Stimulated activated naive CD8-positive, alpha-beta T cell treated with anti-CD3 and anti-CD28 coated beads, Interleukin-15, amount 100 ng/mL, for 72 hours (primary cell): ENCODE data around the gene ASGR2.
"Not testable (repeated sequence)": the region's sequence is repeated elsewhere in the genome, so short reads cannot be mapped to it uniquely, and the experiment has no call there.

Experiments
- ATAC-seq: fragments of 150-1000 bp; cut with Tn5 transposase; 2 replicates; pipeline ENCODE4 v1.10.0; 2021; ENCODE audit warnings: mild to moderate bottlenecking, moderate library complexity
- DNase-seq, 2 donors: peaks; one replicate each; pipeline ENCODE4 v3.0.0; 2021 to 2022
- H3K27ac Mint-ChIP-seq, 2 donors: one replicate each; pipeline ENCODE4 v1.8.0; 2022; ENCODE audit warnings: mild to moderate bottlenecking in 2 of 2, mixed read lengths in 2 of 2, moderate library complexity in 2 of 2
- H3K27me3 Mint-ChIP-seq: one replicate; pipeline ENCODE4 v1.8.0; 2022; ENCODE audit warnings: mixed read lengths
- H3K4me1 Mint-ChIP-seq: one replicate; pipeline ENCODE4 v1.8.0; 2022; ENCODE audit warnings: mild to moderate bottlenecking, mixed read lengths
- H3K4me3 Mint-ChIP-seq, 2 donors: one replicate each; pipeline ENCODE4 v1.8.0; 2022; ENCODE audit warnings: mild to moderate bottlenecking in 2 of 2, mixed read lengths in 2 of 2, moderate library complexity in 1 of 2
- H3K9me3 Mint-ChIP-seq, 2 donors: one replicate each; pipeline ENCODE4 v1.8.0; 2022; ENCODE audit warnings: mixed read lengths in 2 of 2

ASGR2 gene

DNA sequence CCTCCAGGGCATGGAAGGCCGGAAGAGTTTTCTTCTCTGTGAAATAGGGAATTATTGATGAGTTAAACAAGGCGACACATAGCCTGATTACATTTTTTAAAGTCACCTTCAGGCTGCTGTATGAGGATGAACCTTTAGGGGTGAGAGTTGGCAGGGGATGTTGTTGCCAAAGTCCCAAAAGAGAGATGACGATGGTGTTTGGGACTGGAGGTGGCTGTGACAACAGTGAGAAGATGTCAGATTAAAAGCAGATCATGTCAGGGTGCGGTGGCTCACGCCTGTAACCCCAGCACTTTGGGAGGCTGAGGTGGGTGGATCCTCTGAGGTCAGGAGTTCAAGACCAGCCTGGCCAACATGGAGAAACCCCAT, 16.8 kb upstream of the ASGR2 start:
- peak overlapping the region in 1 of 2 donors; percentile 0 for H3K27ac Mint-ChIP-seq

DNA sequence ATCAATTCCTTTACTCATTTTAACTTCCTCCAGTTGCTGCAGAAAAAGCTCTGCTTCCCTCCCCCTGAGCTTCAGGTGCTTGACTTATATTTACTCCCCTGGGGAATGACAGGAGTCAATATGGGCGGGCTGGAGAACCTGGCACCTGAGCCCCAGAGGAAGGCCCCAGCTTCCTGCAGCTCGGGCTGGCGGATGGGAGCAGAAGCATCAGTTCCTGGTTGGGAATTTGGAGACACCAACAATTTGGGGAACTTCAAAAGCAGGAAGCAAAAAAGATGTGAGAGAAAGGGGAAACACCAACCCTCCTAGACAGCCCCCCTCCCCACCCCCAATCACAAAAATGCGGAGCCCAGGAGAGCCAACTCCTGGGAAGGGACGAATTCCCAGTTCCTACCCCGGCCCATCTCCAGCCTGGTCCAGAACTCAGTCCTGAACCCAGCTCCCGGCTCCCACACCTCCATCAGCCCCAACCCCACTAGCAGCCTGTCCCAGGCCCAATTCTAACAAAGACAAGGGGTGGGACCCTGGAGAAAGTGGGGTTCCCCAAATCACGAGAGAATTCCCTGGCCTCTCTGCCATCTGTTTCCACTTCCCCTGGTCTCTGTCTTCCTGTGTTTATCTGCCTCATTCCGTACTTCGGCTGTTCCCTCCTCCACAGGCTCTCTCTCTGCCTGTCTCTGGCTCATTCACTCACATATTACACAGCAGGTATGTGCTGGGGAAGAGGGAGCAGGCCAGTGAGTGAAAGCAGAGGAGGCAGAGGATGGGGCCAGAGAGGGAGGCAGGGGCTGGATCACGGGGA, 16.2 kb upstream of the ASGR2 start:
- H3K27me3 Mint-ChIP-seq: peaks cover 9% of the 10 kb centered on the region
- H3K4me3 Mint-ChIP-seq: no peak overlapping the region
- peaks cover 27% of the 10 kb centered on the region for H3K4me1 Mint-ChIP-seq
- peak overlapping the region in 1 of 2 donors; percentile 0 for H3K27ac Mint-ChIP-seq
- DNase-seq (no peak), ATAC-seq (no peak)
- no peaks in the 10 kb centered on the region for H3K9me3 Mint-ChIP-seq

More for the DNA sequence above, 16.8 kb upstream of the ASGR2 start:
- H3K4me3 Mint-ChIP-seq: no peak overlapping the region
- no peak for ATAC-seq
- DNase-seq: no peak
- peaks cover 9% of the 10 kb centered on the region for H3K27me3 Mint-ChIP-seq
- H3K4me1 Mint-ChIP-seq: peaks cover 31% of the 10 kb centered on the region
- no peaks in the 10 kb centered on the region for H3K9me3 Mint-ChIP-seq

DNA sequence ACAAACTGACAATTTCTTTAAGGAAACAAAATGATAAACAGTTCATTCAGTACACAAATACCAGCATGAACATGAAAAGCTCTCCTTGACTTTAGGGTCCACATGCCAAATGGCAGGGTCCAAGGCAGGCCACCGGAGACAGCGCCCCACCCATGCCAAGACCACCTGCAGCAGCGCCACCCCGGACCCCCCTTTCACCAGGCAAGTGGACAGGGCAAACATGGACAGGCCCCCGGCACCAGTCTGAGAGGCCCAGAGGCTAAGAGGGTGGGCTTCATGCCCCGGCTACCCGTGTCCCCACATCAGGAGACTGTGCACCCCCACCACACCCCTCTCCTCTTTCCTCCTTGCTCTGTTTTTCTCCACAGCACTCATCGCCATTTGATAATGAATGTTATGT, 14.7 kb upstream of the ASGR2 start:
- Mint-ChIP-seq H3K27ac (no peak overlapping the region), H3K27me3 (peaks cover 9% of the 10 kb centered on the region), H3K4me3 (no peak overlapping the region), H3K9me3 (no peaks in the 10 kb centered on the region), H3K4me1 (peaks cover 23% of the 10 kb centered on the region)
- DNase-seq (no peak), ATAC-seq (no peak)

DNA sequence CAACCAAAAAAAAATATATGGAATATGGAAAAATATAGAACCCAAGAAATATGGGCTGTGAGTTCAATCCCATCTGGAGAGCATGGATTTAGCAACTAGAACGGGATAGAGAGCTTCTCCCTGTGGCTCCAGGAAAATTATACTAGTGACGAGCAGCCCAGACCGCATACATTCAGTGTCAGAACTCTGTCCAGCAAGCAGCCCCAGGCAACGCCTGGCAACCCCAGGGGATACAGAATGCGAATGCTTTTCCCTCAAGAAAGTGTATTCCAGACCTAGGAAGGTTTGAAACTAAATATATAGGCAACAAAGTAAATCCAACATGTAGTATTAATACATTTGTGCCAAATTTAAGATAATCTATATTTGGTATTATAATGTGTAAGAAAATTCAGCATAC, 13.5 kb upstream of the ASGR2 start:
- Mint-ChIP-seq H3K27ac (no peak overlapping the region), H3K4me1 (peaks cover 15% of the 10 kb centered on the region), H3K27me3 (peaks cover 9% of the 10 kb centered on the region), H3K9me3 (no peaks in the 10 kb centered on the region), H3K4me3 (no peak overlapping the region)
- DNase-seq (no peak), ATAC-seq (no peak)

DNA sequence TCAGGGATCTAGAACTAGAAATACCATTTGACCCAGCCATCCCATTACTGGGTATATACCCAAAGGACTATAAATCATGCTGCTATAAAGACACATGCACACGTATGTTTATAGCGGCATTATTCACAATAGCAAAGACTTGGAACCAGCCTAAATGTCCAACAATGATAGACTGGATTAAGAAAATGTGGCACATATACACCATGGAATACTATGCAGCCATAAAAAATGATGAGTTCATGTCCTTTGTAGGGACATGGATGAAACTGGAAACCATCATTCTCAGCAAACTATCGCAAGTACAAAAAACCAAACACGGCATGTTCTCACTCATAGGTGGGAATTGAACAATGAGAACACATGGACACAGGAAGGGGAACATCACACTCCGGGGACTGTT, 12.9 kb upstream of the ASGR2 start:
- not testable (repeated sequence) for H3K4me1 Mint-ChIP-seq, DNase-seq

DNA sequence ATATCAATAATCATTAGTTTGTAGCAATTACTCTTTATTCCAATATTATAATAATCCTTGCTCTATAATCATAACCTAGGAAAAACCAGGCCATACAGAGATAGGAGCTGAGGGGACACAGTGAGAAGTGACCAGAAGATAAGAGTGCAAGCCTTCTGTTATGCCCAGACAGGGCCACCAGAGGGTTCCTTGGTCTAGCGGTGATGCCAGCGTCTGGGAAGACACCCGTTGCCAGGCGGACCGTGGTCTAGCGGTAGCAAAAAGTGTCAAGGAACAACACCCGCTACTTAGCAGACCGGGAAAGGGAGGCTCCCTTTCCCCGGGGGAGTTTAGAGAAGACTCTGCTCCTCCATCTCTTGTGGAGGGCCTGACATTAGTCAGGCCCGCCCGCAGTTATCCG, 11.8 kb upstream of the ASGR2 start:
- H3K9me3 Mint-ChIP-seq, DNase-seq, H3K4me3 Mint-ChIP-seq, ATAC-seq, H3K4me1 Mint-ChIP-seq, H3K27ac Mint-ChIP-seq: not testable (repeated sequence)
- peaks cover 11% of the 10 kb centered on the region for H3K27me3 Mint-ChIP-seq

More for the DNA sequence above, 12.9 kb upstream of the ASGR2 start:
- H3K27me3 Mint-ChIP-seq, H3K27ac Mint-ChIP-seq, ATAC-seq, H3K9me3 Mint-ChIP-seq, H3K4me3 Mint-ChIP-seq: not testable (repeated sequence)

DNA sequence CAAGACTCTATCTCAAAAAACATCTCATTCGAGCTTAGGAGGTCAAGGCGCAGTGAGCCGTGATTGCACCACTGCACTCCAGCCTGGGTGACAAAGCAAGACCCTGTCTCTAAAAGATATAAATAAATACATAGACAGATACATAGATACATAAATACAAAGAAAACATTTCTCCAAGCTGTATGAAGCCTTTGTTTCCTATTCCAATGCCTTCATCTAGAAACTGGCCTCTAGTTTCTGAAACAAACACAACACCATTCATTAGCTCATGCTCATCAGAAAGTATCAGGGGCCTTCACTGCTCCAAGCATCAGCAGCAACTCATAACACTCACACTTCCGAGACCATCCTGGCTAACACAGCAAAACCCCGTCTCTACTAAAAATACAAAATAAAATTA, 10.3 kb upstream of the ASGR2 start:
- ATAC-seq (no peak), DNase-seq (no peak)
- H3K27ac Mint-ChIP-seq: no peak overlapping the region
- no peak overlapping the region for H3K4me3 Mint-ChIP-seq
- H3K9me3 Mint-ChIP-seq: no peaks in the 10 kb centered on the region
- peaks cover 18% of the 10 kb centered on the region for H3K27me3 Mint-ChIP-seq
- H3K4me1 Mint-ChIP-seq: no peaks in the 10 kb centered on the region

DNA sequence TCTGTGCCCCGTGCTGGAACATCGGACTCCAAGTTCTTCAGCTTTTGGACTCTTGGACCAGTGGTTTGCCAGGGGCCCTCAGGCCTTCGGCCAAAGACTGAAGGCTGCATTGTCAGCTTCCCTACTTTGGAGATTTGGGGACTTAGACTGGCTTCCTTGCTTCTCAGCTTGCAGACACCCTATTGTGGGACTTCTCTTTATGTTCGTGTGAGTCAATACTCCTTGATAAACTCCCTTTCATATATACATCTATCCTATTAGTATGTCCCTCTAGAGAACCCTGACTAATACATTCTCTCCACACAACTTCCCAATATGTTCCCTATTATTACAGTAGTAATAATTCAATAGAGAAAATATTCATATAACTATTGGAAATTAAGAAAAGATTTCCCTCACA, 9.2 kb upstream of the ASGR2 start:
- no peak for ATAC-seq
- DNase-seq: no peak
- peaks cover 28% of the 10 kb centered on the region for H3K27me3 Mint-ChIP-seq

DNA sequence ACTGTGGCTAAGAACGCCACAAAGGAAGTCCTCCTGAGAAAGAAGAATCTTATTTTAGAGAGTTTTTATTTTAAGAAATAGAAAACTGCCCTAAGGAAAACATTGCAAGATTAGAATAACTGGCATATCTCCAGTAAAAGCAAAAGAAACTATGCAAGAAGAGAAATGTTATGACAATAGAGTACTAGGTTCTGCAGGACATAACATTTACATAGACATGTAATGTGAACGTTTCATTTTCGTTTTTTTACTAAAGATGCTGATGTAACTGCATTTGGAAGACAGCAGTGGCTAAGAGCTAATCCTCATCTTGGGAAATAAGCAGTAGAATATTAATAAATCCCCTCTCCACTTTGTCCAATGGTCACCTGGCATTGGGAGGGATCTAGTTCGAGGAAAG, 7.8 kb upstream of the ASGR2 start:
- Mint-ChIP-seq H3K4me3 (no peak overlapping the region), H3K27ac (no peak overlapping the region), H3K9me3 (no peaks in the 10 kb centered on the region), H3K4me1 (no peaks in the 10 kb centered on the region), H3K27me3 (peaks cover 28% of the 10 kb centered on the region)
- ATAC-seq: no peak
- no peak for DNase-seq

More for the DNA sequence above, 9.2 kb upstream of the ASGR2 start:
- no peaks in the 10 kb centered on the region for H3K9me3 Mint-ChIP-seq
- no peak overlapping the region for H3K4me3 Mint-ChIP-seq
- no peaks in the 10 kb centered on the region for H3K4me1 Mint-ChIP-seq
- no peak overlapping the region for H3K27ac Mint-ChIP-seq

DNA sequence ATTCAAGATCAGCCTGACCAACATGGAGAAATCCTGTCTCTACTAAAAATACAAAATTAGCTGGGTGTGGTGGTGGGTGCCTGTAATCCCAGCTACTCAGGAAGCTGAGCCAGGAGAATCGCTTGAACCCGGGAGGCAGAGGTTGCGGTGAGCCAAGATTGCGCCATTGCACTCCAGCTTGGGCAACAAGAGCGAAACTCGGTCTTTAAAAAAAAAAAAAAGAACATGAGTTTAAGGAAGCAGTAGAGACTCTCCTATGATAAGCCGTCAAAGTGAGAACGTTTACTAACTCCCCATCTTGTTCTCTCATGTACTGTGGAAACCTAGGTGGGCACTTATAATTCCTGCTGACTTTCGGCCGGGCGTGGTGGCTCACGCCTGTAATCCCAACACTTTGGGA, 6.0 kb upstream of the ASGR2 start:
- DNase-seq, H3K4me3 Mint-ChIP-seq, H3K27ac Mint-ChIP-seq, H3K4me1 Mint-ChIP-seq, H3K9me3 Mint-ChIP-seq, ATAC-seq: not testable (repeated sequence)
- peaks cover 28% of the 10 kb centered on the region for H3K27me3 Mint-ChIP-seq

DNA sequence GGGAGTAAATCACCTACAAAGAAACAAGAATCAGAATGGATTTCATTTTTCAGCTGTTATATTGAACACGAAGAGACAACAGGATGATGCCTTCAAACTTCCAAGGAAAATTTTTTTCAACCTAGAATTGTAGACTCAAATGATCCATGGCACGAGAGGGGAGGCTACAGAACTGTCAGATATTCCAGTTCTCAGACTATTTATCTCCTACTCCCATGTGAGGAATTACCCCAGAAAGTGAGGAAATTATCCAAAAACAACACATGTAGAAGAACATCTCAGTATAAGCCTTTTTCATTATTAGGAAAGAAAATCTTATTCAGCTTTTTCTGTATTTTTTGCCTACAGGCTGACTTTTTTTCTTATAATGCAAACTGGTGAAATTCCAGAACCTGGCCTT, 5.5 kb upstream of the ASGR2 start:
- no peak for DNase-seq
- Mint-ChIP-seq H3K4me3 (no peak overlapping the region), H3K27ac (no peak overlapping the region), H3K27me3 (peaks cover 28% of the 10 kb centered on the region), H3K9me3 (no peaks in the 10 kb centered on the region), H3K4me1 (no peaks in the 10 kb centered on the region)
- ATAC-seq: no peak

DNA sequence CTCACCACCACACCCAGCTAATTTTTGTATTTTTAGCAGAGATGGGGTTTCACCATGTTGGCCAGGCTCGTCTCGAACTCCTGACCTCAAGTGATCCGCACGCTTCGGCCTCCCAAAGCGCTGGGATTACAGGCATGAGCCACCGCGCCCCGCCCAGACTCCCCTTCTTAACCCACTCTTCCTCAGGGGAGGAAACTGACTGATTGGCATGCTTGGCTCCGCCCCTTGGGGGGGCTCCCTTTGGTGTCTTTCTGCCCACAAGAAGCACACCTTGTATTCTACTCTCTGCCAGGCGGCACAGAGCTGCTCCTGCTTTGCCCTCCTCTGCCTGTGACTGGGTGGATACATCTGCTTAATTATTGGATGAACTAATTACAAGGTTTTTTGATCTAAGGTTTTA, 4.7 kb upstream of the ASGR2 start:
- H3K27ac Mint-ChIP-seq: no peak overlapping the region

DNA sequence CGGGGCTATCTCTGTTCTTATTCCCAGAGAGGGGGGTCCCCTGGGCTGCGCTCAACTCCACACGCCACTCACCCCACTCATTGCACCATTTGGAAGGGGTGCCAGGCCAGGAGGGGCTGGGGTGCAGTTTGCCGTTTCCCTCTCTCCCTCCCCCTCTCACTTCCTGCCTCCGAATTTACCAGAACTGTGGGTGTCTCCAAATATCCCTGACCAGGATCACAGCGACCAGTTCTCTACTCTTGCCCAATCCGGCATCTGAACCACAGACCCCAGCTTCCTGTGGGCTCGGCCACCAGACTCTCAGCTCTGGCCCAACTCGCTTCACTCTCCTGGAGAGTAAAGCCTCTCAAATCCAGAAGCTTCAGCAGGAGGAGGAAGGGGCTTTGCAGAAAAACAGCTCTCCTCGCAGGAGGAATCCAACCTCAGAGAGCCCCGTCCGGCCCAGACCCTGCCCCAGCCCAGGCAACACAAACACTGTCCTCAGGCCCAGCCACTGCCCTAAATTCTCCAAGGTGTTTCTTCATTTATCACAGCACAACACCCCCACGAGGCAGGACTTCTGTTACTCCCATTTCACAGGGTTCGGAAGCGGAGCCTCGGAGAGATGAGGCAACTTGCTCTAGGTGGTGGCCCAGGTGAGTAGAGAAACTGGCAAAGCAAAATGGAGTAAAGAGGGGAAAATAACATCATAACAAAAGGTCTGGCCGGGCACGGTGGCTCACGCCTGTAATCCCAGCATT, 423 bp upstream of the ASGR2 start:
- DNase-seq: no peak
- no peak overlapping the region for H3K27ac Mint-ChIP-seq
- H3K4me3 Mint-ChIP-seq: no peak overlapping the region
- no peak for ATAC-seq
- peaks cover 11% of the 10 kb centered on the region for H3K27me3 Mint-ChIP-seq
- no peaks in the 10 kb centered on the region for H3K9me3 Mint-ChIP-seq
- peaks cover 2% of the 10 kb centered on the region for H3K4me1 Mint-ChIP-seq

More for the DNA sequence above, 4.7 kb upstream of the ASGR2 start:
- no peak for DNase-seq
- peaks cover 28% of the 10 kb centered on the region for H3K27me3 Mint-ChIP-seq
- ATAC-seq: no peak
- no peak overlapping the region for H3K4me3 Mint-ChIP-seq
- no peaks in the 10 kb centered on the region for H3K9me3 Mint-ChIP-seq
- H3K4me1 Mint-ChIP-seq: no peaks in the 10 kb centered on the region

DNA sequence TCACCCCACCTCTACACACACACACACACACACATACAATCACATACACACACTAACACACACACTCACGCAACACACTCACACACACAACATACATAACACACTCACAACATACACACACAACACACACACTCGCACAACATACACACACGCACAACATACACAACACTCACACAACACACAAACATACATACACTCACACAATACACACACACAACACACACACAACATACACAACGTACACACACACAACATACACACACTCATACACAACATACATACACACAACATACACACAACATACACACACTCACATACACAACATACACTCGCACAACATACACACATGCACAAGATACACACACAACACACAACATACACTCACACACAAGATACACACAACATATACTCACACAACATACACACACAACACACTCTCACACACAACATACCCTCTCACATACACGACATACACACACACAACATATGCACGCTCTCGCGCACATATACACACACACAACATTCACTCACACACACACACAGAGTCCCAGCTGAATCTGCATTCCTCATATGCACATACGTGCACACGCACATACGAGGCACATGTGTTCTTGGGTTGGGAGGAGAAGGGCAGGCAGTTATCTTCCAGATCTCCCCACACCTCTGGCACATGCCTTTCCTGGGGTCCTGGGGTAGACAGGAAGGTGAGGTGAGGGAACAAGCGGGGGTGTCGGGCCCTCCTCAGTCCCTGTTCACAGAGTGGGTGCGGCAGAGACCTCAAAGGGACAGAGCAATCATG, 1.1 kb downstream of the ASGR2 start:
- Mint-ChIP-seq H3K27me3 (no peaks in the 10 kb centered on the region), H3K4me1 (peaks cover 11% of the 10 kb centered on the region), H3K9me3 (no peaks in the 10 kb centered on the region), H3K27ac (no peak overlapping the region), H3K4me3 (no peak overlapping the region)
- DNase-seq: no peak
- ATAC-seq: no peak

DNA sequence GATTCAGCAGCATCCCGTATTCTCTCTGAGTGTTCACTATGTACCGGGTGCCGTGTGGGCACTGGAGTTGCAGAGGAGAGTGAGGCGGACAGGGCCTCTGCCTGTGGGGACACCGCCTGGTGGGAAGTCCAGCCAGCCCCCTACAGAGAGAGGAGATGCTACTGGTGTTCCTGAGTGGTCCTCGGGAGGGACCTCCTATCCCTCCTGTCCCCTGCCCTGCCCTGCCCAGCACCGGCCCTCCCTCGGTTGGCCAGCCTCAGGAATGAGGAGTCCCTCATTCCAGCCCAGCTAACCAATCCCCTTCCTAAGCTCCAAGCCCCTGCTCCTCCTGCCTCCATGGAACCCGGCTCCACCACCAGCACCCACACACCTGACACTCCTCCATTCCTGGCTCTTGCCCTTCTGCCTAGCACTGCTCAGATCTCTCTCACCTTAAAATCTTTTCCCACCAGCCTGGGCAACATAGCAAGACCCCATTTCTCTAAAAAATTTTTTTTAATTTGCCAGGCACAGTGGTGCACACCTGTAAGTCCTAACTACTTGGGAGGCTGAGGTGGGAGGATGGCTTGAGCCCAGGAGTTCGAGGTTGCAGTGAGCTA, 2.0 kb downstream of the ASGR2 start:
- no peak for DNase-seq
- Mint-ChIP-seq H3K27me3 (no peaks in the 10 kb centered on the region), H3K9me3 (no peaks in the 10 kb centered on the region), H3K27ac (no peak overlapping the region), H3K4me1 (peaks cover 11% of the 10 kb centered on the region), H3K4me3 (no peak overlapping the region)
- no peak for ATAC-seq
